Neutrophil (primary cell): ENCODE measurements around the gene CTBP2.
"Not testable (repeated sequence)": the region's sequence is repeated elsewhere in the genome, so short reads cannot be mapped to it uniquely, and the experiment has no call there.

Source experiments
- H3K27ac ChIP-seq: fragments of 200-600 bp; sonication (generic); 2 replicates; pipeline ENCODE4 v1.5.1; 2016; ENCODE audit warnings: mild to moderate bottlenecking, moderate library complexity
- H3K27me3 ChIP-seq: fragments of 200-600 bp; sonication (generic); 2 replicates; pipeline ENCODE4 v1.6.0; 2016; ENCODE audit warnings: mild to moderate bottlenecking
- H3K36me3 ChIP-seq: fragments of 200-600 bp; sonication (generic); 2 replicates; pipeline ENCODE4 v1.5.1; 2017
- H3K4me1 ChIP-seq, 2 experiments: fragments of 200-600 bp in 1 of 2; sonication (generic) in 1 of 2; 1 replicate in 1 of 2; 2 replicates in 1 of 2; pipeline versions ENCODE4 v1.5.1 to v1.6.1; 2013 to 2016; ENCODE audit warnings: low read depth in 1 of 2, low read length in 1 of 2, mild to moderate bottlenecking in 1 of 2, moderate library complexity in 1 of 2; ENCODE audit not compliant: control insufficient read depth in 1 of 2, insufficient read depth in 1 of 2
- H3K4me3 ChIP-seq, 2 experiments: fragments of 200-600 bp in 1 of 2; sonication (generic) in 1 of 2; 1 replicate in 1 of 2; 2 replicates in 1 of 2; pipeline ENCODE4 v1.5.1; 2013 to 2016; ENCODE audit warnings: low read depth in 1 of 2, low read length in 1 of 2, mild to moderate bottlenecking in 1 of 2, moderate library complexity in 1 of 2
- H3K9me3 ChIP-seq: fragments of 200-600 bp; sonication (generic); 2 replicates; pipeline ENCODE4 v1.5.1; 2016
- TF ChIP-seq, protein P1 (sequence below): fragments of 200-600 bp; sonication (generic); IDR thresholded peaks from 2 replicates; pipeline ENCODE4 v1.5.1; 2016; ENCODE audit warnings: antibody characterized with exemption

CTBP2 gene

DNA sequence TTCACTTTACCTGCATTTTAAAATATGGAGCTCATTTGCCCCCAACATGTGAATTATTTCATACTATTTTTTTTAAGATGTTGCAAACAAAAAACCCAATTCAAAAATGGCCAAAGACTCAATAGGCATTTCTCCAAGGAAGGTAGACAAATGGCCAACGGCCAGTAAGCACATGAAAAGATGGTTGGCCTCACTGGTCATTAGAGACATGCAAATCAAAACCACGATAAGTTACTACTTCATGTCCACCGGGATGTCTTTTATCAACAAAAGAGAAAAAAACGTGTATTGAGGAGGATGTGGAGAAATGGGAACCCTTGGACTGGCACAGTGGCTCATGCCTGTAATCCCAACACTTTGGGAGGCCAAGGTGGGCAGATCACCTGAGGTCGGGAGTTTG lies 3.4 kb upstream of the CTBP2 start:
- no peak overlapping the region for H3K27ac ChIP-seq
- H3K4me3 ChIP-seq, result no peak overlapping the region
- H3K9me3 ChIP-seq, result no peaks in the 10 kb centered on the region
- H3K36me3 ChIP-seq, result no peaks in the 10 kb centered on the region
- peaks cover 21% of the 10 kb centered on the region for H3K27me3 ChIP-seq
- TF ChIP-seq, protein P1, sequence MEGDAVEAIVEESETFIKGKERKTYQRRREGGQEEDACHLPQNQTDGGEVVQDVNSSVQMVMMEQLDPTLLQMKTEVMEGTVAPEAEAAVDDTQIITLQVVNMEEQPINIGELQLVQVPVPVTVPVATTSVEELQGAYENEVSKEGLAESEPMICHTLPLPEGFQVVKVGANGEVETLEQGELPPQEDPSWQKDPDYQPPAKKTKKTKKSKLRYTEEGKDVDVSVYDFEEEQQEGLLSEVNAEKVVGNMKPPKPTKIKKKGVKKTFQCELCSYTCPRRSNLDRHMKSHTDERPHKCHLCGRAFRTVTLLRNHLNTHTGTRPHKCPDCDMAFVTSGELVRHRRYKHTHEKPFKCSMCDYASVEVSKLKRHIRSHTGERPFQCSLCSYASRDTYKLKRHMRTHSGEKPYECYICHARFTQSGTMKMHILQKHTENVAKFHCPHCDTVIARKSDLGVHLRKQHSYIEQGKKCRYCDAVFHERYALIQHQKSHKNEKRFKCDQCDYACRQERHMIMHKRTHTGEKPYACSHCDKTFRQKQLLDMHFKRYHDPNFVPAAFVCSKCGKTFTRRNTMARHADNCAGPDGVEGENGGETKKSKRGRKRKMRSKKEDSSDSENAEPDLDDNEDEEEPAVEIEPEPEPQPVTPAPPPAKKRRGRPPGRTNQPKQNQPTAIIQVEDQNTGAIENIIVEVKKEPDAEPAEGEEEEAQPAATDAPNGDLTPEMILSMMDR, result no peak
- peaks cover 6% of the 10 kb centered on the region in 2 experiments for H3K4me1 ChIP-seq

DNA sequence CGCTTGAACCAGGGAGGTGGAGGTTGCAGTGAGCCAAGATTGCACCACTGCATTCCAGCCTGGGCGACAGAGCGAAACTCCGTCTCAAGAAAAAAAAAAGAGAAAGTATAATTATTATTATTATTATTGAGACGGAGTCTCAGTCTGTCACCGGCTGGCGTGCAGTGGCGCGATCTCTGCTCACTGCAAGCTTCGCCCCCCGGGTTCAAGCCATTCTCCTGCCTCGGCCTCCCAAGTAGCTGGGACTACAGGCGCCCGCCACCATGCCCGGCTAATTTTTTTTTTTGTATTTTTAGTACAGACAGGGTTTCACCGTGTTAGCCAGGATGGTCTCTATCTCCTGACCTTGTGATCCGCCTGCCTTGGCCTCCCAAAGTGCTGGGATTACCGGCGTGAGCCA lies 2.9 kb upstream of the CTBP2 start:
- not testable (repeated sequence) for H3K4me1 ChIP-seq, H3K27ac ChIP-seq, H3K9me3 ChIP-seq, H3K4me3 ChIP-seq, H3K36me3 ChIP-seq
- peaks cover 21% of the 10 kb centered on the region for H3K27me3 ChIP-seq

DNA sequence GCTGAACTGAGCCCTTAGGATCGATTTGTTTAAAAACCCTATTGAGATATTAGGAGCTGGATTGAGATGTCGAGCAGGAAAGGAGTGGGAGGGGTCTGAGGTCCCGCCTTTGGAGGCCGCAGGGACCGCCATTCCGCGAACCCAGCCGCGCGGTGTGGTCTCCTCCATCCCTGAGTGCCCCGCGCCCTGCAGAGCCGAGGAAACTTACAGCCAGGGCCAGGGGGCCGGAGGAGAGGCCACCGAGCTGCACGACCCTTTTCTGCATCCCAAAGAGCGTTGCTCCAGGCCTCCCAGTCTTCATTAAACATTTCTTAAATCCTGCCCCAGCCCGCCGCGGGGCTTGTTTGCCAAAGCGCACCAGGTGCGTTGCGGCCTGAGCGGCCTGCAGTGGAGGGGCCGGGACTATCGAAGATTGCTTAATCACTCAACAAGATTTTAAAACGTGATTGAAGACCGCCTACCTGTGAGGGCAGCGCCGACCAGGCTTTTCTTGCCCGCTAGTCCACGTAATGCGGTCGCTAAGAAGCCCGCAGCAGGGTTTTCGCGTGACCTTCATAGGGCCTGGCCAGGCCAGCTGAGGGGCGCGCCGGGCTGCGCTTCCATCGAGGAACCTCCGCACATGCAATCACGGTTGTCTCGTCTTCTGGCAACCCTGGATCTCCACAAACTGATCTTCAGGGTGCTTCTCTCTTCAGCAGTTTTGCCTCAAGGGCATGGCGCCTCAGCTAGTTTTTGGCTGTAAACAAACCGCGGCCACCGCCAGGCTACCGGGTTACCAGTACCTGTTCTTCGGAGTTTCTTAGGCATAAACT lies 2.0 kb upstream of the CTBP2 start:
- H3K27ac ChIP-seq, result no peak overlapping the region
- peak overlapping the region; percentile 80 to 83 for H3K4me3 ChIP-seq
- H3K27me3 ChIP-seq, result peaks cover 21% of the 10 kb centered on the region
- peaks cover 19% of the 10 kb centered on the region in 2 experiments for H3K4me1 ChIP-seq
- H3K36me3 ChIP-seq, result no peaks in the 10 kb centered on the region
- H3K9me3 ChIP-seq, result no peaks in the 10 kb centered on the region
- TF ChIP-seq, protein P1, result no peak

DNA sequence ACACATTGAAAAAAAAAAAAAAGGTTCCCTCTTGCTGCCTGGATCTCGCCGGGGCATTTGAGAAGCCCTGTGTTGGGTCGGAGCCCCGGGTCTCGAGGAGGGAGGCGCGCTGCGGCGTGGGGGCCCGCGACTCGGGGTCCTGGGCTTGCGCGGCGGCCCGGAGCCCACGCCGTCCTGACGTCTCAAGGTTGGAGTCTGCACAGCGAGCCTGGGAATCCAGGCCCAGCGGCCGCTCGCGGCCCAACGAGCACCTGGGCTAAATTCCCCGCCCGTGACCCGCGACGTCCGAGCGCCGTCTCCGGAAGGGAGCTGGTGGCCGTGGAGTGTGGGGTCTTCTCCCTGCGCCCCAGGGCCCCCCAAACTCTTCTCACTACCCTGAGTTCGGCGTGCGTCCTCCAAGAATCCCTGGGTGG lies 1.4 kb upstream of the CTBP2 start:
- Histone ChIP-seq H3K27me3 (peaks cover 21% of the 10 kb centered on the region), H3K4me3 (peak overlapping the region; percentile 80 to 83), H3K4me1 (peaks cover 25% of the 10 kb centered on the region in 2 experiments), H3K27ac (peak overlapping the region; percentile 94), H3K36me3 (no peaks in the 10 kb centered on the region), H3K9me3 (no peaks in the 10 kb centered on the region)
- TF ChIP-seq, protein P1, result no peak

DNA sequence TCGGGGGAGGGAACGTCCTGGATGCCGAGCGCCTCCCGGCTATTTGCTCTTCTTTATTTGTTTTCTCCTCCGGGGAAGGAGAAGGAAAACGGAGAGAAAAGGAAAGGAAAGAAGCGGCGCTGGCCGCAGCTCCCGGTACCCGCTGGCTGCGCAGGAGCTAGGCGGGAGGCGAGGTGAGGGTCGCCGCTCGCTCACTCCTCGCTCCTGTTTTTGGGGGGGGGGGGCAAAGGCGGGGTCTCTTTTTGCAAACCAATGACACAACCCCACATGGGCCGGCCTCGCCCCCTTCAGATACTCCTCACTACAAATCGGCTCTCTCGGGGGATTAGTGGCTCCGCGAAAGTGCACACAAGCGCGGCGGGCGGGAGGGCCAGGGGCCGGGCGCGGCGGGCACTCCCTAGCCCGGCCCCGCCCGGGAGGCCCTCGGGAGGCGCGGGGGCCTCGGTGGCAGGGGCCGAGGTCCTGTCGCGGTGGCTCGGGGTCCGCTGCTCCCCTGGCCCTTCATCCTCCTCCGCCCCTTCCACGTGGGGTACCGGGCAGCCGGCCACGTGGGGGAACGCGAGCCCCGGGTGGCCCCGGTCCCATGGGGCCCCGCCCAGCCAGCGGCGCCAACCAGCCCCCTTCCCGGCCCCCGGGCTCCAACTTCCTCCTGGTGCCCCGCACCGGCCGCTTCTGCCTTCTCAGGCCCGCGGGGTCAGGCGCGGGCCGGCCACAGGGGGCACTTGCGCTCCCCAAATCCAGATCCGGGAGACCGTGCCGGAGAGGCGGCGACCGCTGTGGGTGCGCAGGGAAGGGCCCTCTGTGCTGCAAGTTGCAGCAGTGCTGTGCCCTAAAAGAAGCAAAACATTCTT lies 718 bp upstream of the CTBP2 start:
- peaks cover 29 to 31% of the 10 kb centered on the region in 2 experiments for H3K4me1 ChIP-seq

More for the DNA sequence above, 718 bp upstream of the CTBP2 start:
- Histone ChIP-seq H3K27me3 (peaks cover 21% of the 10 kb centered on the region), H3K4me3 (peak overlapping the region; percentile 80 to 83), H3K9me3 (no peaks in the 10 kb centered on the region), H3K36me3 (no peaks in the 10 kb centered on the region), H3K27ac (peak overlapping the region; percentile 94)
- TF ChIP-seq, protein P1, result peak; percentile 76
